Hepatocyte (in vitro differentiated cells): Measurements from ENCODE around the gene TEN1.

ENCODE experiments used
- CTCF ChIP-seq: fragments of 200-600 bp; sonication (generic); IDR thresholded peaks from 2 replicates; pipeline ENCODE4 v1.5.1; 2016; ENCODE audit warnings: antibody characterized with exemption, mild to moderate bottlenecking; ENCODE audit not compliant: poor library complexity
- EZH2phosphoT487 ChIP-seq: fragments of 200-600 bp; sonication (generic); IDR thresholded peaks from one replicate; pipeline ENCODE4 v1.6.1; 2018; ENCODE audit warnings: antibody characterized with exemption, mild to moderate bottlenecking, low read depth, moderate library complexity; ENCODE audit not compliant: unreplicated experiment, severe bottlenecking

- TF ChIP-seq CTCF, result peak; percentile 35
- TF ChIP-seq EZH2phosphoT487, result no peak
These were observed at the start of gene TEN1, which contains the start of gene ACOX1 for GRCh38 chr17:75978938-75979704.
